ENCODE measurements around the gene FGF4. TPM values are rescaled to one million over a fixed set of nuclear protein-coding genes. Genes with fewer than 3 reads are reported as not detected.

Gene FGF4
- total RNA-seq, 2 donors from 2014 or later, result not detected

GRCh38 chr11:69820441-69820840, 45.3 kb upstream of the FGF4 start:
- ATAC-seq (ENCODE audit: insufficient number of reproducible peaks, low FRiP score, low read depth), result no peak
- no peak for TF ChIP-seq CTCF (IDR thresholded peaks at IDR 0.05)
- Histone ChIP-seq H3K4me1 (ENCODE audit: control insufficient read depth in 1 of 2, low read depth in 2 of 2) (peaks cover 0 to 5% of the 10 kb centered on the region in 2 donors), H3K27ac (no peak overlapping the region), H3K9me3 (no peaks in the 10 kb centered on the region), H3K27me3 (replicated peaks; ENCODE audit: insufficient read depth) (peaks cover 3% of the 10 kb centered on the region), H3K36me3 (no peaks in the 10 kb centered on the region), H3K4me3 (no peak overlapping the region)
- no peak for DNase-seq (ENCODE audit: low spot score)

GRCh38 chr11:69819541-69820070, 44.5 kb upstream of the FGF4 start:
- H3K27ac ChIP-seq, result no peak overlapping the region
- H3K4me1 ChIP-seq (ENCODE audit: control insufficient read depth in 1 of 2, low read depth in 2 of 2), result peaks cover 0 to 5% of the 10 kb centered on the region in 2 donors
- no peaks in the 10 kb centered on the region for H3K36me3 ChIP-seq
- H3K27me3 ChIP-seq (replicated peaks; ENCODE audit: insufficient read depth), result peaks cover 3% of the 10 kb centered on the region
- H3K4me3 ChIP-seq, result no peak overlapping the region
- TF ChIP-seq CTCF (IDR thresholded peaks at IDR 0.05), result no peak
- no peaks in the 10 kb centered on the region for H3K9me3 ChIP-seq
- DNase-seq (ENCODE audit: low spot score), result no peak
- no peak for ATAC-seq (ENCODE audit: insufficient number of reproducible peaks, low FRiP score, low read depth)

- Histone ChIP-seq H3K9me3 (no peaks in the 10 kb centered on the region), H3K27ac (no peak within 1 kb of the TSS), H3K36me3 (no peaks in the 10 kb centered on the region), H3K27me3 (replicated peaks; ENCODE audit: insufficient read depth) (peaks cover 3% of the 10 kb centered on the region), H3K4me3 (no peak within 1 kb of the TSS), H3K4me1 (ENCODE audit: control insufficient read depth in 1 of 2, low read depth in 2 of 2) (peaks cover 0 to 5% of the 10 kb centered on the region in 2 donors)
- DNase-seq (ENCODE audit: low spot score), result no peak
- no peak for TF ChIP-seq CTCF (IDR thresholded peaks at IDR 0.05)
- no peak for ATAC-seq (ENCODE audit: insufficient number of reproducible peaks, low FRiP score, low read depth)
Measured at GRCh38 chr11:69818603-69819441, 43.7 kb upstream of the FGF4 start, which contains the start of gene FGF3. TSS of gene FGF3 (minus strand) at chr11:69819416. CDS start at chr11:69818933, 483 bp downstream.

- Histone ChIP-seq H3K36me3 (no peaks in the 10 kb centered on the region), H3K9me3 (no peaks in the 10 kb centered on the region), H3K27ac (no peak overlapping the region), H3K27me3 (replicated peaks; ENCODE audit: insufficient read depth) (peaks cover 3% of the 10 kb centered on the region), H3K4me1 (ENCODE audit: control insufficient read depth in 1 of 2, low read depth in 2 of 2) (peaks cover 0 to 5% of the 10 kb centered on the region in 2 donors), H3K4me3 (no peak overlapping the region)
- DNase-seq (ENCODE audit: low spot score), result no peak
- TF ChIP-seq CTCF (IDR thresholded peaks at IDR 0.05), result no peak
- no peak for ATAC-seq (ENCODE audit: insufficient number of reproducible peaks, low FRiP score, low read depth)
Measured at GRCh38 chr11:69818231-69818602, 43.1 kb upstream of the FGF4 start.

Data from thoracic aorta (tissue), 2 donors.